ENCODE data around the gene SLC39A9. TPM values are rescaled to one million over a fixed set of nuclear protein-coding genes. Genes with fewer than 3 reads are reported as not detected.
"Not testable (repeated sequence)": the region's sequence is repeated elsewhere in the genome, so short reads cannot be mapped to it uniquely, and the experiment has no call there.

Gene SLC39A9
- total RNA-seq, 1 experiment from 2014 or later: 39.8 TPM

DNA sequence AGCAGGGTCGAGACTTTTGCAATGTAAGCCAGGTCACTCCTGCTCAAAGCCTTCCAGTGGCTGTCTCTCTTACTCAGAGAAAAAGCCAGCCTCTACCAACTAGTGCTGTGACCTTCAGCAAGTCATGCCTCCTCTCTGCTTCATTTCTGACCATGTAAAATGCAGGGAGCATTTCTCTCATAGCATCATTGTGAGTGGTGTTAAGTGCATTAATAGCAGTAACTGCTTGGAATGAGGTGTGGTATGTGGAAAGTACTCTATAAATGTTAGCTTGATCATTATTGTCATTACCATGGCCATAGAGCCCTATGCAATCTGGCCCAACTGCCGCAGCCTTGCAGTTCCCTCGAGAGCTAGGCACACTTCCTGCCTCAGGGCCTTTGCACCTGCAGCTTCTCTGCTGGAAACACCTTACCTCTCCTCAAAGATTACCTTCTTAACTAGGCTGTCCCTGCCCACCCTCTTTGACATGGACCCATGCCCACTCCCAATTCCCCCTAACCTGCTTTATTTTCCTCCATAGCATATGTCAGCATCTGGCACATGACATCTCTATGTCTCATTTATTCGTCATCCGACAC, 96.9 kb downstream of the SLC39A9 start:
- Mint-ChIP-seq H3K4me3 (no peak overlapping the region), H3K9me3 (no peaks in the 10 kb centered on the region; a peak in 1 of 5 replicates), H3K4me1 (peaks cover 0 to 5% of the 10 kb centered on the region in 2 experiments; a peak in 3 of 4 replicates), H3K27ac (no peak overlapping the region), H3K27me3 (ENCODE audit: low read depth) (peaks cover 21% of the 10 kb centered on the region), H3K36me3 (ENCODE audit: insufficient read depth in 1 of 3, low read depth in 3 of 3) (no peaks in the 10 kb centered on the region)
- TF ChIP-seq, protein P1, sequence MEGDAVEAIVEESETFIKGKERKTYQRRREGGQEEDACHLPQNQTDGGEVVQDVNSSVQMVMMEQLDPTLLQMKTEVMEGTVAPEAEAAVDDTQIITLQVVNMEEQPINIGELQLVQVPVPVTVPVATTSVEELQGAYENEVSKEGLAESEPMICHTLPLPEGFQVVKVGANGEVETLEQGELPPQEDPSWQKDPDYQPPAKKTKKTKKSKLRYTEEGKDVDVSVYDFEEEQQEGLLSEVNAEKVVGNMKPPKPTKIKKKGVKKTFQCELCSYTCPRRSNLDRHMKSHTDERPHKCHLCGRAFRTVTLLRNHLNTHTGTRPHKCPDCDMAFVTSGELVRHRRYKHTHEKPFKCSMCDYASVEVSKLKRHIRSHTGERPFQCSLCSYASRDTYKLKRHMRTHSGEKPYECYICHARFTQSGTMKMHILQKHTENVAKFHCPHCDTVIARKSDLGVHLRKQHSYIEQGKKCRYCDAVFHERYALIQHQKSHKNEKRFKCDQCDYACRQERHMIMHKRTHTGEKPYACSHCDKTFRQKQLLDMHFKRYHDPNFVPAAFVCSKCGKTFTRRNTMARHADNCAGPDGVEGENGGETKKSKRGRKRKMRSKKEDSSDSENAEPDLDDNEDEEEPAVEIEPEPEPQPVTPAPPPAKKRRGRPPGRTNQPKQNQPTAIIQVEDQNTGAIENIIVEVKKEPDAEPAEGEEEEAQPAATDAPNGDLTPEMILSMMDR (conservative IDR thresholded peaks at IDR 0.05): no peak
- Histone ChIP-seq H4K8ac (replicated peaks; ENCODE audit: insufficient read length, low read depth, low read length) (no peak overlapping the region), H4K91ac (ENCODE audit: insufficient read length, low read depth, low read length) (no peak overlapping the region), H2AK5ac (ENCODE audit: insufficient read length, low read length) (no peak overlapping the region), H3K79me1 (ENCODE audit: insufficient read depth, low read depth, low read length, poor library complexity, severe bottlenecking) (no peaks in the 10 kb centered on the region), H2BK120ac (ENCODE audit: low read depth, low read length, poor library complexity, severe bottlenecking) (no peak overlapping the region), H4K20me1 (ENCODE audit: control insufficient read depth, insufficient read depth, insufficient read length) (no peaks in the 10 kb centered on the region), H3K27me3 (ENCODE audit: insufficient read depth, low read length) (no peaks in the 10 kb centered on the region), H3K18ac (ENCODE audit: insufficient read length, low read depth, low read length) (no peak overlapping the region), H2BK5ac (ENCODE audit: insufficient read length, low read length) (no peak overlapping the region), H3K4me2 (ENCODE audit: insufficient read depth, insufficient read length, low read length) (no peak overlapping the region), H3K27ac (ENCODE audit: insufficient read length, low read depth, low read length) (no peak overlapping the region), H3K9me3 (ENCODE audit: control insufficient read depth, low read depth, low read length) (no peaks in the 10 kb centered on the region), H4K5ac (ENCODE audit: insufficient read length, low read depth, low read length) (no peak overlapping the region), H3K56ac (ENCODE audit: insufficient read length, low read depth, low read length) (no peak overlapping the region), H3K79me2 (ENCODE audit: insufficient read depth, low read length) (no peaks in the 10 kb centered on the region), H3K9ac (ENCODE audit: extremely low read depth, insufficient read length, low read length) (no peak overlapping the region), H3K14ac (ENCODE audit: insufficient read depth, low read length) (no peak overlapping the region), H3K4ac (ENCODE audit: low read depth, low read length) (no peak overlapping the region), H3K23ac (ENCODE audit: insufficient read length, low read depth, low read length) (no peak overlapping the region), H2BK12ac (ENCODE audit: insufficient read length, low read depth, low read length) (no peak overlapping the region), H2BK20ac (ENCODE audit: low read depth, low read length, poor library complexity, severe bottlenecking) (no peak overlapping the region), H3K23me2 (ENCODE audit: insufficient read length, low read depth, low read length, poor library complexity, severe bottlenecking) (no peaks in the 10 kb centered on the region), H2AFZ (ENCODE audit: low read length) (no peak overlapping the region), H3T11ph (ENCODE audit: low read length) (no peak overlapping the region), H3K4me1 (ENCODE audit: insufficient read depth, low read length) (no peaks in the 10 kb centered on the region), H2BK15ac (ENCODE audit: low read depth, low read length) (no peak overlapping the region)
- no peak for DNase-seq
- no CpG with 5 or more reads among the region's 5 CpGs for WGBS (ENCODE audit: extremely low coverage, insufficient read length, low lambda C conversion rate)

DNA sequence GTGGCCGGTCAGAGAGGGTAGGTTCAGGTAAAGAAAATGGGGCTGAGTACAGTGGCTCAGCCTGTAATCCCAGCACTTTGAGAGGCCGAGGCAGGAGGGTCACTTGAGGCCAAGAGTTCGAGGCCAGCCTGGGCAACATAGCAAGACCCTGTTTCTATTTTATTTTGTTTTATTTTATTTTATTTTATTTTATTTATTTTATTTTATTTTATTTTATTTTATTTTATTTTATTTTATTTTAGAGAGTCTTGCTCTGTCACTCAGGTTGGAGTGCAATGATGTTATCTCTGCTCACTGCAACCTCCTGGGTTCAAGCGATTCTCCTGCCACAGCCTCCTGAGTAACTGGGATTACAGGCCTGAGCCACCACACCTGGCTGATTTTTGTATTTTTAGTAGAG, 99.4 kb downstream of the SLC39A9 start:
- not testable (repeated sequence) for H4K5ac ChIP-seq (ENCODE audit: insufficient read length, low read depth, low read length); H2BK12ac ChIP-seq (ENCODE audit: insufficient read length, low read depth, low read length); H3K23me2 ChIP-seq (ENCODE audit: insufficient read length, low read depth, low read length, poor library complexity, severe bottlenecking); H3K9me3 Mint-ChIP-seq; H3K4me1 ChIP-seq (ENCODE audit: insufficient read depth, low read length); H2AFZ ChIP-seq (ENCODE audit: low read length); H3K9ac ChIP-seq (ENCODE audit: extremely low read depth, insufficient read length, low read length); H3K9me3 ChIP-seq (ENCODE audit: control insufficient read depth, low read depth, low read length); H4K8ac ChIP-seq (replicated peaks; ENCODE audit: insufficient read length, low read depth, low read length); H2AK5ac ChIP-seq (ENCODE audit: insufficient read length, low read length); H2BK120ac ChIP-seq (ENCODE audit: low read depth, low read length, poor library complexity, severe bottlenecking); H3K18ac ChIP-seq (ENCODE audit: insufficient read length, low read depth, low read length); H3K4me2 ChIP-seq (ENCODE audit: insufficient read depth, insufficient read length, low read length); H3K23ac ChIP-seq (ENCODE audit: insufficient read length, low read depth, low read length); H2BK15ac ChIP-seq (ENCODE audit: low read depth, low read length); H3K79me2 ChIP-seq (ENCODE audit: insufficient read depth, low read length); H3K79me1 ChIP-seq (ENCODE audit: insufficient read depth, low read depth, low read length, poor library complexity, severe bottlenecking); DNase-seq; H3K14ac ChIP-seq (ENCODE audit: insufficient read depth, low read length); H2BK5ac ChIP-seq (ENCODE audit: insufficient read length, low read length); H3T11ph ChIP-seq (ENCODE audit: low read length); H4K20me1 ChIP-seq (ENCODE audit: control insufficient read depth, insufficient read depth, insufficient read length); H3K56ac ChIP-seq (ENCODE audit: insufficient read length, low read depth, low read length); H3K4me3 Mint-ChIP-seq; H3K36me3 Mint-ChIP-seq (ENCODE audit: insufficient read depth in 1 of 3, low read depth in 3 of 3); H3K27ac ChIP-seq (ENCODE audit: insufficient read length, low read depth, low read length); H4K91ac ChIP-seq (ENCODE audit: insufficient read length, low read depth, low read length); H2BK20ac ChIP-seq (ENCODE audit: low read depth, low read length, poor library complexity, severe bottlenecking); H3K4ac ChIP-seq (ENCODE audit: low read depth, low read length); H3K27me3 ChIP-seq (ENCODE audit: insufficient read depth, low read length)
- peaks cover 12 to 20% of the 10 kb centered on the region in 2 experiments for H3K4me1 Mint-ChIP-seq
- H3K27ac Mint-ChIP-seq: peak overlapping the region in 1 of 3 experiments; percentile 85; a peak in 1 of 7 replicates
- no CpG with 5 or more reads among the region's 4 CpGs for WGBS (ENCODE audit: extremely low coverage, insufficient read length, low lambda C conversion rate)
- H3K27me3 Mint-ChIP-seq (ENCODE audit: low read depth): peaks cover 26% of the 10 kb centered on the region
